MCF 10A (cell line): ENCODE data around the gene RASGEF1B. TPM values are rescaled to one million over a fixed set of nuclear protein-coding genes. Genes with fewer than 3 reads are reported as not detected.

Experiments used
- BruUV-seq: library from RNA; stranded (reverse); fragments of 400-500 nt; replicated peaks from 2 replicates; lab custom pipeline; 2021; lab: Mats Ljungman, UMichigan
- CTCF ChIA-PET: fragments of 300-600 bp; sonication (Branson Sonifier 250); formaldehyde crosslinking; extraction: SDS; loops from one replicate; lab custom pipeline; 2021; ENCODE audit warnings: antibody characterized with exemption, inconsistent platforms; lab: Yijun Ruan, JAX
- POLR2A ChIA-PET: fragments of 300-600, 350-650 bp; sonication (Branson Sonifier 250); formaldehyde crosslinking; extraction: SDS; loops from one replicate; lab custom pipeline; 2020; ENCODE audit warnings: antibody characterized with exemption, inconsistent platforms; lab: Yijun Ruan, JAX
- DNase-seq: peaks from one replicate; pipeline ENCODE4 v3.0.0-alpha.2; 2018; ENCODE audit not compliant: unreplicated experiment
- H3K27ac Mint-ChIP-seq: one replicate; pipeline ENCODE4 v1.8.0; 2022; ENCODE audit warnings: mild to moderate bottlenecking, low read depth, mixed read lengths; ENCODE audit not compliant: unreplicated experiment
- H3K27me3 Mint-ChIP-seq: one replicate; pipeline ENCODE4 v1.8.0; 2022; ENCODE audit warnings: mixed read lengths; ENCODE audit not compliant: insufficient read depth, unreplicated experiment
- H3K36me3 Mint-ChIP-seq: one replicate; pipeline ENCODE4 v1.8.0; 2022; ENCODE audit warnings: mild to moderate bottlenecking, moderate library complexity, mixed read lengths; ENCODE audit not compliant: insufficient read depth, unreplicated experiment
- H3K4me1 Mint-ChIP-seq: one replicate; pipeline ENCODE4 v1.8.0; 2022; ENCODE audit warnings: mixed read lengths; ENCODE audit not compliant: insufficient read depth, unreplicated experiment
- H3K4me3 Mint-ChIP-seq: one replicate; pipeline ENCODE4 v1.8.0; 2022; ENCODE audit warnings: mild to moderate bottlenecking, moderate library complexity, mixed read lengths; ENCODE audit not compliant: unreplicated experiment
- H3K9me3 Mint-ChIP-seq: one replicate; pipeline ENCODE4 v1.8.0; 2022; ENCODE audit warnings: mixed read lengths; ENCODE audit not compliant: unreplicated experiment
- CTCF ChIP-seq: fragments of 200-600 bp; IDR thresholded peaks from one replicate; pipeline ENCODE4 v1.8.0; 2022; ENCODE audit warnings: antibody characterized with exemption, mild to moderate bottlenecking; ENCODE audit not compliant: unreplicated experiment
- intact Hi-C: fragments of 100-400 bp; cut with micrococcal nuclease; formaldehyde crosslinking; loops from 2 replicates; pipeline ENCODE4 v1.14.1; 2022
- total RNA-seq: library from RNA; stranded (reverse); gene quantifications from 2 replicates; pipeline ENCODE4 v1.2.3, GENCODE V29; 2022

The RASGEF1B gene
- total RNA-seq, 1 experiment from 2014 or later: 5.4 TPM

GRCh38 chr4:81492606-81493230 lies 21.0 kb upstream of the RASGEF1B start:
- Mint-ChIP-seq H3K36me3 (no peaks in the 10 kb centered on the region), H3K27me3 (no peaks in the 10 kb centered on the region), H3K9me3 (no peaks in the 10 kb centered on the region), H3K4me3 (no peak overlapping the region), H3K27ac (no peak overlapping the region), H3K4me1 (no peaks in the 10 kb centered on the region)
- ChIA-PET POLR2A (interaction anchor here (0.6 to 1.7 kb wide), 2 partner anchors 9 to 298 kb away, joined by 3 to 4 read pairs; no protein-coding TSS in a partner anchor), CTCF (interaction anchor here (0.6 to 1.0 kb wide), 2 partner anchors 34 to 66 kb away, joined by 3 read pairs; no protein-coding TSS in a partner anchor)
- DNase-seq: no peak
- intact Hi-C loops: no loop called here
- no TSS peak for BruUV-seq
- no peak for TF ChIP-seq CTCF

DNA sequence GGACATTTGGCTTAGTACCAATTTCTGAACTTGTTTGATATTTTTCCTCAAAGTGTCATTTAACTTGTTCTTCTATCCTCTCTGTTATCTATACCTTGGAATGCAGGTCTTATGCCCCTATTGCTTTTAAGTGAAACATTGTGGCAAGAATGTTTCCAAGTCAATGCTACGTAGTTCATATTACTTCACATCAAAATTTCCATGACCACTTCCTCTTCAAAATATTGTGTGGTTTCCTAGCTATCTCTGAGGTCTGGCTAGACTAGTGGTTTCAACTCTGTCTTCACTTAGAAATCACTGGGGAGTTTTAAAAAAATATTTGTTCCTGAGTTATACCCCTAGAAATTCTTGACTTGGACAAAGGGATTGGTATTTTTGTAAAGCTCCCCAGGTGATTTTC lies 20.2 kb upstream of the RASGEF1B start:
- no peaks in the 10 kb centered on the region for H3K9me3 Mint-ChIP-seq
- H3K4me1 Mint-ChIP-seq: no peaks in the 10 kb centered on the region
- H3K27ac Mint-ChIP-seq: no peak overlapping the region
- no peak for TF ChIP-seq CTCF
- intact Hi-C loops: no loop called here
- POLR2A ChIA-PET: interaction anchor here (0.7 to 1.7 kb wide), 2 partner anchors 9 to 97 kb away, joined by 3 to 4 read pairs; no protein-coding TSS in a partner anchor
- H3K27me3 Mint-ChIP-seq: no peaks in the 10 kb centered on the region
- no TSS peak for BruUV-seq
- CTCF ChIA-PET: interaction anchor here (1.0 kb wide), 1 partner anchor 67 kb away, joined by 3 read pairs; no protein-coding TSS in a partner anchor
- H3K4me3 Mint-ChIP-seq: no peak overlapping the region
- no peak for DNase-seq
- no peaks in the 10 kb centered on the region for H3K36me3 Mint-ChIP-seq

- no peaks in the 10 kb centered on the region for H3K27me3 Mint-ChIP-seq
- H3K9me3 Mint-ChIP-seq: no peaks in the 10 kb centered on the region
- CTCF ChIA-PET: interaction anchor here (0.6 kb wide), 2 partner anchors 175 to 1794 kb away, joined by 3 read pairs; partner anchors contain the start of gene COQ2
- POLR2A ChIA-PET: interaction anchor here (0.6 kb wide), 1 partner anchor 9 kb away, joined by 3 read pairs; no protein-coding TSS in a partner anchor
- no peaks in the 10 kb centered on the region for H3K36me3 Mint-ChIP-seq
- peaks cover 2% of the 10 kb centered on the region for H3K4me1 Mint-ChIP-seq
- TF ChIP-seq CTCF: no peak
- intact Hi-C loops: no loop called here
- no peak for DNase-seq
- no peak overlapping the region for H3K4me3 Mint-ChIP-seq
- no TSS peak for BruUV-seq
- no peak overlapping the region for H3K27ac Mint-ChIP-seq
These were observed 18.9 kb upstream of the RASGEF1B start for GRCh38 chr4:81490403-81491160.

DNA sequence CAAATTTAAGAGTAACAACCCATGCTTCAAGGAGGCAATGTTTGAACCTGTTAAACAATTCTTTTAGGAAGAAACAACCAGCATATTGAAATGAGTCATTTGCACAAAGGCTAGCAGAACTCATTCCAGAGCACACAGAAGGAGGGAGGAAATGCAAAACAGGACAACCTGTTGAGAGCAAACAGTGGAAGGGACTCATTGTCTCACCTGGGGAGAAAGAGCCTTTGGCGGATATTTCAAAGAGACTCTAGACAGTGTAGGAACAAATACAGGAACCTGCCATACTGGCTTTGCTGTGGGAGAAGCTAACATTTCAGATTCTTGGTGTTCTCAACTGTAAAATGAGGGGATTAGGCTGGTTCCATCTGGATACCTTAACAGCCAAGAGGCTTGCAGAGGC lies 14.8 kb upstream of the RASGEF1B start:
- intact Hi-C loops: no loop called here
- TF ChIP-seq CTCF: no peak
- POLR2A ChIA-PET: no interaction called here
- no TSS peak for BruUV-seq
- no peak for DNase-seq
- H3K36me3 Mint-ChIP-seq: no peaks in the 10 kb centered on the region
- H3K9me3 Mint-ChIP-seq: no peaks in the 10 kb centered on the region
- H3K4me3 Mint-ChIP-seq: no peak overlapping the region
- H3K27me3 Mint-ChIP-seq: no peaks in the 10 kb centered on the region
- CTCF ChIA-PET: interaction anchor here (0.8 kb wide), 1 partner anchor 16 kb away, joined by 3 read pairs; no protein-coding TSS in a partner anchor
- no peak overlapping the region for H3K27ac Mint-ChIP-seq
- H3K4me1 Mint-ChIP-seq: peaks cover 6% of the 10 kb centered on the region
